HepG2 (cell line): ENCODE data around the gene GP9. TPM values are rescaled to one million over a fixed set of nuclear protein-coding genes. Genes with fewer than 3 reads are reported as not detected.

ENCODE experiments used
- ATAC-seq: fragments of 200-7000 bp; cut with Tn5 transposase; 3 replicates; pipeline ENCODE4 v1.9.1; 2020; ENCODE audit warnings: mild to moderate bottlenecking, moderate library complexity
- BruUV-seq: library from RNA; stranded (reverse); fragments of 400-500 nt; replicated peaks from 2 replicates; lab custom pipeline; 2021; lab: Mats Ljungman, UMichigan
- CTCF ChIA-PET: fragments of 300-600 bp; formaldehyde crosslinking; extraction: SDS; loops from one replicate; lab custom pipeline; 2021; ENCODE audit warnings: low total read pairs, inconsistent platforms, low intra/inter-chr PET ratio; lab: Yijun Ruan, JAX
- POLR2A ChIA-PET: fragments of 350-600 bp; sonication (Branson Sonifier 250); formaldehyde crosslinking; loops from one replicate; lab custom pipeline; 2020; ENCODE audit warnings: antibody characterized with exemption, inconsistent platforms; lab: Yijun Ruan, JAX
- DNase-seq: peaks from one replicate; pipeline ENCODE4 v3.0.0-alpha.2; 2015; ENCODE audit warnings: low spot score
- FAIRE-seq: peaks from 3 replicates; lab custom pipeline; 2011; peaks lifted over from hg19 to GRCh38; lab: Jason Lieb, UNC
- H2AFZ ChIP-seq: one replicate; pipeline ENCODE4 v1.6.1; 2011; ENCODE audit warnings: low read length, inconsistent platforms
- H3K27ac ChIP-seq: fragments of 300-600 bp; 3 replicates; pipeline ENCODE4 v1.8.0; 2011; ENCODE audit warnings: mixed run types, mild to moderate bottlenecking, mixed read lengths, low read length, inconsistent platforms; ENCODE audit not compliant: insufficient read depth; ENCODE audit errors: extremely low read length
- H3K27me3 ChIP-seq, 2 experiments: fragments of 200-600 bp in 1 of 2; 2 replicates in 1 of 2; 3 replicates in 1 of 2; pipeline versions ENCODE4 v1.6.0 to v1.8.0; 2011; ENCODE audit warnings: low read length in 2 of 2, mild to moderate bottlenecking in 2 of 2, moderate library complexity in 2 of 2, inconsistent platforms in 1 of 2; ENCODE audit not compliant: insufficient read depth in 2 of 2, control insufficient read depth in 1 of 2
- H3K36me3 ChIP-seq, 2 experiments: fragments of 200-600 bp in 1 of 2; replicated peaks in 1 of 2; 2 replicates in 1 of 2; 3 replicates in 1 of 2; pipeline versions ENCODE4 v1.5.1 to v1.8.0; 2011; ENCODE audit warnings: low read length in 2 of 2, inconsistent platforms in 1 of 2; ENCODE audit not compliant: insufficient read depth in 2 of 2, control insufficient read depth in 1 of 2
- H3K4me1 ChIP-seq: 2 replicates; pipeline ENCODE4 v1.5.1; 2012; ENCODE audit warnings: low read length, inconsistent platforms; ENCODE audit not compliant: insufficient read depth
- H3K4me2 ChIP-seq: 2 replicates; pipeline ENCODE4 v1.6.0; 2011; ENCODE audit warnings: low read depth, low read length, inconsistent platforms
- H3K4me3 ChIP-seq, 3 experiments: fragments of 200-600 bp in 1 of 3; sonication (generic), shearing (Covaris generic) in 1 of 3; replicated peaks in 1 of 3; 2 replicates each; pipeline ENCODE4 v1.5.1; 2011 to 2016; ENCODE audit warnings: low read length in 3 of 3, inconsistent platforms in 2 of 3, low read depth in 2 of 3, mild to moderate bottlenecking in 2 of 3, control low read depth in 1 of 3, mixed read lengths in 1 of 3; ENCODE audit not compliant: insufficient read depth in 1 of 3
- H3K79me2 ChIP-seq: one replicate; pipeline ENCODE4 v1.6.1; 2011; ENCODE audit warnings: low read length, inconsistent platforms; ENCODE audit not compliant: insufficient read depth
- H3K9ac ChIP-seq: 2 replicates; pipeline ENCODE4 v1.6.0; 2011; ENCODE audit warnings: mild to moderate bottlenecking, low read depth, low read length, inconsistent platforms; ENCODE audit not compliant: insufficient read depth
- H3K9me3 ChIP-seq: 2 replicates; pipeline ENCODE4 v1.5.1; 2012; ENCODE audit warnings: mild to moderate bottlenecking, low read length
- H4K20me1 ChIP-seq: 2 replicates; pipeline ENCODE4 v1.6.0; 2011; ENCODE audit warnings: inconsistent platforms, mild to moderate bottlenecking, low read length, moderate library complexity; ENCODE audit not compliant: insufficient read depth
- BATF2 ChIP-seq: sonication (generic); formaldehyde crosslinking; IDR thresholded peaks from 2 replicates; pipeline ENCODE4 v1.8.0; 2022; ENCODE audit warnings: mild to moderate bottlenecking, missing genetic modification reagents, moderate library complexity
- HNF1A ChIP-seq, 2 experiments: sonication (generic) in 1 of 2; formaldehyde crosslinking in 1 of 2; IDR thresholded peaks; 2 replicates each; pipeline versions ENCODE4 v1.4.0 to v1.6.1; 2016 to 2020; ENCODE audit warnings: borderline replicate concordance in 1 of 2, low read depth in 1 of 2, mild to moderate bottlenecking in 1 of 2, missing genetic modification reagents in 1 of 2
- LCORL ChIP-seq, 2 experiments: fragments of 450-650 bp in 1 of 2; sonication (generic) in 1 of 2; formaldehyde crosslinking in 1 of 2; IDR thresholded peaks; 2 replicates each; pipeline versions ENCODE4 v1.5.0 to v1.6.1; 2017 to 2020; ENCODE audit warnings: antibody characterized with exemption in 1 of 2, missing genetic modification reagents in 1 of 2
- POLR2AphosphoS2 ChIP-seq: IDR thresholded peaks from 2 replicates; pipeline ENCODE4 v1.6.1; 2011; ENCODE audit warnings: low read depth, low read length, improper control_type of control experiment
- TFAP4 ChIP-seq: sonication (generic); IDR thresholded peaks from 2 replicates; pipeline ENCODE4 v1.6.1; 2016; ENCODE audit warnings: low read depth, borderline replicate concordance
- ZNF235 ChIP-seq: sonication (generic); formaldehyde crosslinking; IDR thresholded peaks from 2 replicates; pipeline ENCODE4 v1.8.1; 2023; ENCODE audit warnings: mild to moderate bottlenecking, missing genetic modification reagents, borderline replicate concordance
- ZNF329 ChIP-seq: sonication (generic); formaldehyde crosslinking; IDR thresholded peaks from 2 replicates; pipeline ENCODE4 v1.9.0; 2021; ENCODE audit warnings: low read depth, mild to moderate bottlenecking, missing genetic modification reagents
- whole genome bisulfite sequencing: methylation state at CpG from one replicate; pipeline ENCODE4 v1.1.6; 2017; ENCODE audit warnings: low lambda C conversion rate; 5-methylcytosine and 5-hydroxymethylcytosine counted together
- in situ Hi-C: cut with HindIII; loops from 2 replicates; pipeline ENCODE4 v1.10.0; 2017; ENCODE audit warnings: low pct_unique_long_range_greater_than_20kb; ENCODE audit not compliant: extremely low pct_ligation_motif_present
- intact Hi-C: fragments of 100-400 bp; cut with micrococcal nuclease; formaldehyde crosslinking; loops from one replicate; pipeline ENCODE4 v1.10.0; 2022; ENCODE audit not compliant: unreplicated experiment
- polyA plus RNA-seq, 8 experiments: library from polyadenylated mRNA; depleted of rRNA in 3 of 8; stranded (reverse) in 7 of 8; unstranded in 1 of 8; fragments of >200 nt; fragmentation: Illumina TruSeq in 4 of 8; extraction: Trizol in 4 of 8; gene quantifications; 2 replicates each; pipeline versions ENCODE4 v1.2.1 to v1.2.3, GENCODE V29; 2011 to 2016; ENCODE audit warnings: low read depth in 4 of 8, missing spikeins in 1 of 8, mixed read lengths in 1 of 8; ENCODE audit not compliant: insufficient read depth in 1 of 8
- total RNA-seq, 5 experiments: library from RNA; depleted of rRNA; stranded (reverse); fragments of >200 nt; fragmentation: Illumina TruSeq; extraction: Trizol; gene quantifications; 2 replicates each; pipeline ENCODE4 v1.2.3, GENCODE V29; 2016; ENCODE audit warnings: low read depth in 1 of 5

GP9 gene
- total and polyA plus RNA-seq, 2 of the 13 experiments (the other 11 are each of a cell fraction or from before 2014, with no cell fraction given), result not detected

DNA sequence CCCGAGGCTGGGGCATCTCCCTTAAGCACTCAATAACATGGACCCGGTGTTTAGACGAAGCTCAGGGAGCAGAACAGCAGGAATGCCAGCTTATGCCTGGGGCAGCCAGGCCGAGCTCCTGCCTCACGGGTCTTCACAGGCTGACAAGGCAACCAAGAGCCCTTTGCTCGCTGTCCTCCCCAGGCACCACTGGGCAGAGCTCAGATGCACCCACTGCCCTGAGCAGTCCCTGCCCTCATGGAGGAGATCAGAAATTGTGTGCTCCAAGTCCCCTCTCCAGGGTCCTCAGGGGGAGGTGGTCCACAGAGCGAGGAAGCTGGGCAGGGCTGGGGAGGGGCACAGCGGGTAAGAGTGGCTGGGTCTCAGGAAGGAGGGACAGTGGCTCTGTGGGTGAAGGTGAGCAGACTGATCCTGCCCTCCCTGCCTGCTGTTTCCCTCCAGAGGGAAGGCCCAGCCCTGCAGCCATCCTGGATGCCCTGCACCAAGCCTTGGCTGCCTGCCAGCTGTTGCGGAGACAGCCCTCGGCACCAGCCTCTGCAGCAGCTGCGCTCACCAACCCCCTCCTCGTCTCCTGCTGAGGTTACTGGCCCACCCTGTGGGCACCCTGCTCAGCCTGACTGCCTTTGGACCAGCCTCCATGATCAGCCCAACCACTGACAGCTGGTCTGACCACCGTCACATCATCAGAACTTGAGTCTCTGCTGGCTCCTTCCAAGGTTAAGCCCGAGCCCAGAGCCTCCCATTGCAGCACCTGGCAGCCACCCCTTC is 21.1 kb upstream of the GP9 start (continued):
- TF ChIP-seq HNF1A (IDR thresholded peaks at IDR 0.05; ENCODE audit: low read depth) (no peak), HNF1A (CRISPR knock-in tag; IDR thresholded peaks at IDR 0.05; ENCODE audit: borderline replicate concordance) (no peak), TFAP4 (no peak), ZNF235 (CRISPR knock-in tag) (no peak), POLR2AphosphoS2 (no peak), LCORL (IDR thresholded peaks at IDR 0.05) (no peak), LCORL (CRISPR knock-in tag; IDR thresholded peaks at IDR 0.05) (no peak)

GRCh38 chr3:129040039-129040336 is 20.6 kb upstream of the GP9 start:
- BruUV-seq, result no TSS peak
- Histone ChIP-seq H3K79me2 (no peaks in the 10 kb centered on the region), H3K27me3 (peaks cover 1 to 20% of the 10 kb centered on the region in 2 experiments; a peak in 2 of 5 replicates), H3K36me3 (no peaks in the 10 kb centered on the region), H3K4me2 (no peak overlapping the region), H2AFZ (no peak overlapping the region), H3K4me3 (no peak overlapping the region), H4K20me1 (no peaks in the 10 kb centered on the region), H3K4me1 (peaks cover 15% of the 10 kb centered on the region), H3K9me3 (no peaks in the 10 kb centered on the region), H3K9ac (no peak overlapping the region), H3K27ac (no peak overlapping the region)
- CTCF ChIA-PET, result no interaction called here
- TF ChIP-seq BATF2 (CRISPR knock-in tag) (no peak), ZNF329 (CRISPR knock-in tag) (peak; percentile 98)
- WGBS, result 2% methylated on average over 3 of the region's 3 CpGs
- DNase-seq, result no peak
- ATAC-seq, result 0 out of 3 replicates have a peak, but pooled peaks have one; percentile 10
- in situ Hi-C loops, result no loop called here
- POLR2A ChIA-PET, result no interaction called here
- FAIRE-seq, result no peak
- intact Hi-C loops, result no loop called here
